ENCODE data around the gene TRAP1.

DNA sequence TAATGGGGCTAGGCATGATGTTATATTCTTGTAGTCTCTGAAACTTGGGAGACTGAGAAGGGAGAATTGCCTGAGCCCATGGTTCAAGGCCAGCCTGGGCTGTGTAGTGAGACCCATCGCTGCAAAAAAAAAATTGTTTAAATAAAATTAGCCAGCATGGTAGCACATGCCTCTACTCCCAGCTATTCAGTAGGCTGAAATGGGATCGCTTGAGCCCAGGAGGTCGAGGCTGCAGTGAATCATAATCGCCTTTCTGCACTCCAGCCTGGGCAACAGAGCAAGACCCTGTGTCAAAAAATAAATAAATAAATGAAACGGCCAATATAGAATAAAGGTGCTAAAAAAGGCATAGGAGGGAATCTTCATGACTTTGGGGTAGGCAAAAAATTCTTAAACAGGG, 92.0 kb downstream of the TRAP1 start:
- TF ChIP-seq, protein P1, sequence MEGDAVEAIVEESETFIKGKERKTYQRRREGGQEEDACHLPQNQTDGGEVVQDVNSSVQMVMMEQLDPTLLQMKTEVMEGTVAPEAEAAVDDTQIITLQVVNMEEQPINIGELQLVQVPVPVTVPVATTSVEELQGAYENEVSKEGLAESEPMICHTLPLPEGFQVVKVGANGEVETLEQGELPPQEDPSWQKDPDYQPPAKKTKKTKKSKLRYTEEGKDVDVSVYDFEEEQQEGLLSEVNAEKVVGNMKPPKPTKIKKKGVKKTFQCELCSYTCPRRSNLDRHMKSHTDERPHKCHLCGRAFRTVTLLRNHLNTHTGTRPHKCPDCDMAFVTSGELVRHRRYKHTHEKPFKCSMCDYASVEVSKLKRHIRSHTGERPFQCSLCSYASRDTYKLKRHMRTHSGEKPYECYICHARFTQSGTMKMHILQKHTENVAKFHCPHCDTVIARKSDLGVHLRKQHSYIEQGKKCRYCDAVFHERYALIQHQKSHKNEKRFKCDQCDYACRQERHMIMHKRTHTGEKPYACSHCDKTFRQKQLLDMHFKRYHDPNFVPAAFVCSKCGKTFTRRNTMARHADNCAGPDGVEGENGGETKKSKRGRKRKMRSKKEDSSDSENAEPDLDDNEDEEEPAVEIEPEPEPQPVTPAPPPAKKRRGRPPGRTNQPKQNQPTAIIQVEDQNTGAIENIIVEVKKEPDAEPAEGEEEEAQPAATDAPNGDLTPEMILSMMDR (IDR thresholded peaks at IDR 0.05) = no peak
- TF ChIP-seq POLR2A (IDR thresholded peaks at IDR 0.05) = no peak

Measured in body of pancreas (tissue), 4 donors.